Left renal pelvis (tissue), 4 donors: ENCODE results near the gene RBBP9. TPM values are rescaled to one million over a fixed set of nuclear protein-coding genes. Genes with fewer than 3 reads are reported as not detected.
"Not testable (repeated sequence)": the region's sequence is repeated elsewhere in the genome, so short reads cannot be mapped to it uniquely, and the experiment has no call there.

Experiments
- DNase-seq, 4 donors: peaks; one replicate each; pipeline ENCODE4 v3.0.0-alpha.2; 2013; ENCODE audit warnings: low read depth in 4 of 4, low spot score in 3 of 4
- polyA plus RNA-seq, 4 donors: library from polyadenylated mRNA; unstranded; fragments of 120-200 nt; gene quantifications; one replicate each; pipeline ENCODE4 v1.2.1, GENCODE V29; 2013; ENCODE audit not compliant: insufficient read length in 4 of 4

The RBBP9 gene
- polyA plus RNA-seq: 10 to 100 TPM; 27.3 to 37.3 (median 30.2) TPM

DNA sequence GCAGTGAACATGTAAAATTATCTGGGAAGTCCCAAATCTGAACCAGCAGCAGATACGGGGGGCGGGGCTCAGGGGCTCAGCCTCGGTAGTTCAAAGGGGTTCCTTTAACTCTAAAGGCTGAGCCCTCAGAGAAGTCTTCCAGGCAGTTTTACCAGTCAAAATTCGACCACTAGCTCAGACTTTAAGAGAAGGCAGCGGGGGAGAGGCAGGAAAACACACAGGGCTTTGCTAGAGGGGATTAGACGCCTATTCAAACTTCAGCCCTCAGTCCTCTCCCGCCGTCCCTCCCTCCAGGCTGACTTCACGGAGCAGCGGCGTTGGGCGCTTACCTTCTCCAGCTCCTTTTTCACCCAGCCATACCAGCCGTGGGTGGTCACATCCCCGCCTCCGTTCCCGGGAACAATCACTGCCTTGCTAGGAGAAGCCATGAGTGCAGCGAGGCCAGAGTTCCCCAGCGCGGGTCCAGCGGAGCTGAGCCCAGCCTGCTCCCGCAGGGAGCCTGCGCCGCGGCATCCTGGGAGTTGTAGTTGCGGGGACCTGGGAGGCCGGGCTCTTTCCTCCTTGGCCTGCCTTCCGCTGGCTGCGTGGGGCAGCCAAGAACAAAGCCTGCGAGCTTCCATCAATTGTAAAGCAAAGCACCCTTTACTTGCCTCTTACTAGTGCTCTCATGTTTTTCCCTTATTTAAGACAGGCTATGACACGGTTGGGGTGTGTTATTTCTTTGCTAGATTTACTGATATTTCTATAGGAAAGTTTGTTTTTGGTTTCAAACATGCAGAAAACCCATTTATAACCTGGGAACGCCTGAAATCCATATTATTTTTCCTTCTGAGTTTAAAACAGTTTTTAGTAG lies at the start of gene RBBP9:
Gene RBBP9 (minus strand): TSS at position 486 of the 853 bp plus-strand sequence. CDS start 58 bp downstream, at position 428.
- DNase-seq: peak; percentile 67 to 74 (median 73)

DNA sequence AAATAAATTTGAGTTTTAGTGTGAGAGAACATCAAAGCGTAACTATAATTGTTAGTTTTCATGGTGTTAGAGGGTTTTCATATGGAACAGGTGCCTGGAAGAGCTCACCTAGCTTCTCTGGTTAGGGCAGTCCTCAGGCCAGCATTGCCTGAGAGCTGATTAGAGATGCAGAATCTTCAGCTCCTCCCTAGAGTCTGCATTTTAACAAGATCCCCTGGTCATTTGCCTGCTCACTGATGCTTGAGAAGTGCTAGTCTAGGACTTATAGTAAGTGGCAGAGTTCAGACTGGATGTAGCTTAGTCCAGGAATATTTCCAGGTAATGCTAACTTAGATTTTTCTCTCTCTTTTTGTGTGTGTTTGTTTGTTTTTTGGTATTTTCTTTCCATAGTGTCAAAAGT lies 48.5 kb upstream of the RBBP9 start:
- no peak for DNase-seq

DNA sequence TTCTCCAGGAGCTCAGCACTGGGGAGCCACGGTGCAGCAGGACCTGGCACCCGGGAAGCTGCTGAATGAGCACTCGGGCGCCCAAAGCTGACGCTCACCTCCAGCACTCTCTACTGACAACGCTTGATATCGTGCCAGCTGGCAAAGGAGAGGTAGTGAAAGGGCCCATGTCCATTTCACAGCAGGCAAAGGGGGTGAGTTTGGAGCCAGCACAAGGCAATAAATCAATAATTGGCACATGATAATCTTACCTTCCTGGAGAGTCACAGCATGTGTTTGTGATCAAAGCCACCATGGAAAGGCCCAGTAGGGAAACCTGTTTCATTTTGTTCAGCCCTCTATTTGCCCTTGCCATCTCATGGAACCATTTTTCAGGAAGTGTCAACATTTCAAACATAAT lies 46.9 kb upstream of the RBBP9 start:
- DNase-seq: no peak

DNA sequence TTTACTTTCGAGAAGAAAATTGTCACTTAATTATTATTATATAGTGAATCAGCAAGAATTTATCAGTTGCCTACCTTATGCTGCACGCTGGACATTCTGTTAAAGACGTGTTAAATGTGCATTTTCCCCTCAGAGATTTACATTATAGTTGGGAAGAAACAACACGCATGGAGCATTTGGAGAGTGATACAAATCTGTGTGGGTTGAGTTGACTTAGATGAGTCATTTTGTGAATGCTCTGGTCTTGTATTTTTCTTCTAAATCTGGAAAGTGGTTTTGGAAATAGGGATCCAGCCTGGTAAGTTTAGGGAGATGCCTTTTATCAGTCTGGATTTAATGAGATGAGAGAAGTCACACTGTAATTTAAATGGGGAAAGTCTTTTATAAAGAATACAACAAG lies 46.2 kb upstream of the RBBP9 start:
- DNase-seq: no peak

DNA sequence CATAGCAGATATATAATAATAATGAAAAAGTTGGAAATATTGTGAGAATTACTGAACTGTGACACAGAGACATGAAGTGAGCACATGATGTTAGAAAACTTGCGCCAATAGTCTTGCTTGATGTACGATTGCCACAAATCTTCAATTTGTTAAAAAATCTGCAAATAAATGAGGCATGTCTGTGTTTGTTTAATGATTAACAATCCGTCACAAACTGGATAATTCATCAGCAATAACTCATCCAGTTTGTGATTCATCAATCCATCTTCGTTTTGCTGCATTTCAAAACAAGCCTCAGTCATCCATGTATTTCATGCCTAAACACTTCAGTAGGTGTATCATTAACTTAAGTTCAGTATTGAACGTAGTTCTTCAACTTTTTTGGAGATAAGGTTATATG lies 44.7 kb upstream of the RBBP9 start:
- no peak for DNase-seq

DNA sequence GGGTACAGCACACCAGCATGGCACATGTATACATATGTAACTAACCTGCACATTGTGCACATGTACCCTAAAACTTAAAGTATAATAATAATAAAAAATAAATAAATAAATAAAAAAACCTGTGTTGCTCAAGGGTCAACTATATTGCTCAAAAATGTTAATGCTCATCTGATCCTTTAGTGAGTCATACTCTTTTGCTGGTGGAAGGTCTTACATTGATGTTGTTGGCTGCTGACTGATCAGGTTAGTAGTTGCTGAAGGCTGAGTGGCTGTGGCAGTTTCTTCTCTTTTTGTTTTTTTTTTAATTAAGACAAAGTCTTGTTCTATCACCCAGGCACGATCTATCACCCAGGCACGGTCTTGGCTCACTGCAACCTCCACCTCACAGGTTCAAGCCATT lies 40.6 kb upstream of the RBBP9 start:
- no peak for DNase-seq

DNA sequence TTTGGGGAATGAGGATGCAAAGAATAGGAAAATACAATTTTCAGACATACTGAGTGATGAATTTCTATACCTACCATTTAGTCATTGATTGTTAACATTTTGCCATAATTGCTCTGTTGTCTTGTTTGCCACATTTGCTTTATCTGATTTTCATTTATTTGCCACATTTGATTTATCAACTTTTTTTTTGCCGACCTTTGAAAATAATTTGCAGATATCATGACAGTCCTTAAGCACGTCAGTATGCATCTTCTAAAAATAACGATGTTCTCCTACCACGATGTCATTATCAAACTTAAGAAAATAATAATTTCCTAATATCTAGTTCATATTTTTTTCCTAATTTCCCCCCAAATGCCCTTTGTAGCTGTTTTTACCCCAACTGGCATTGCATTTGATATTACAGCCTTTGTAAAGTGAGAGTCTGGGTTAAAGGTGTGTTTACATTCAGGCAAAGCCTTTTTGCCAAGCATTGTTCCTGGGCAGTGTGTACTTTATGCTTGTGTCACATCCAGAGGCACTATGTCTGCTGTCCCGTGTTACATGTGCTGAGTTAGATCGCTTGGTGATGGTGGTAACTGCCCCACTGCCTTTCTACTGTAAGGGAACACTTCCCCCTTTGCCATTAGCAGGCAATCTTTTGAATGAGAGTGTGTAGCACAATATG lies 37.1 kb upstream of the RBBP9 start:
- no peak for DNase-seq

DNA sequence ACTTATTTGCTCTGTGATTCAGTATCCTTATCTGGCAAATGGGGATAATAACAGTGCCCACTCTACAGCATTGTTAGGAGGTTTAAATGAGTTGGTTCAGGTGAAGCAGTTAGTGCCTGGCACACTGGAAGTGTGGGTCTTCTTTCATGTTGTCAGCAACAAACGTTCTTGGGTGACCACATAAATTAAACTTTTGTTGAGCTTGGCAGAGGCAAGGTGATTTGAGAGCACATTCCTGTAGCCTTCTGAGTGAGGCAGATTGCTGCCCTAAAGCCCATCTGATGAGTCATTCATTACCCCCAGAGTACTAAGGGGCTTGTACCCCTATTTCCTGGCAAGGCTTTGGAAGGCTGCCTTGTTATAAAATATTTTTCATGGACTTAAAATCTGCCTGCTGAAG lies 36.5 kb upstream of the RBBP9 start:
- DNase-seq: no peak

DNA sequence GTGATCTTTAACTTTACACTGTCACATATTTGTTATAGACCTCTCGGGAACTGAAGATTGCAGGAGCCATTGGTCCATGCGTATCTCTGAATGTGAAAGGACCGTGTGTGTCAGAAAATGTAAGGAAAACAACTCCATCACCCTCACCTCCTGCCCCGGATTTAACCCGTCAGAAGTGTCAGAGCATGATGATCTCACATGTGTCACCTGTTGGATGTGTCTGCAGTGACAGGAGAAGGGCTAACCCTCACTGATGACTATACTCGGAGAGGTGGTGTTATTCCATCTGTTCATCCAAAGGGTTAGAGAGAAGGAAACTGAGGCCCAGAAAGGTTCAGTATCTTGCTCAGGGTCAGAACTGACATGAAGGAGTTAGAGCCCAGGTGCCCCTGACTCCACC lies 35.6 kb upstream of the RBBP9 start:
- no peak for DNase-seq

DNA sequence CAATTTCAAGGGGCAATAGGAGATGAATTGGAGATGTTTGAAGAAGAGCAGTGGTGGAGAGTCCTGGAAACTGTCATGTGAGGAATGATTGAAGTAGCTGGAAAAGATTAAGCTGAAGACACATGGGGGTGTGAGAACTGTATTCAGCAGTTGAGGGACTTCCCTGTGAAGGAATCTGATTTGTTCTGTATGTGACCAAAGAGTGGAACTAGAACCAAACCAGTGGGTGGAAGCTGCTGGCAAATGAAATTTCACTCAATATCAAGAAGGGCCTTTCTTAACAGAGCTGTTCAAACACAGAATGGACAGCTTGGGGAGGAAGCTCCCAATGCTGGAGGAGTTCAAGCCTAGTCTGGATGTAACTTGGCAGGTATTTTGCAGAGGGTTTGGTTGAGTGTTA lies 32.0 kb upstream of the RBBP9 start:
- DNase-seq: no peak

DNA sequence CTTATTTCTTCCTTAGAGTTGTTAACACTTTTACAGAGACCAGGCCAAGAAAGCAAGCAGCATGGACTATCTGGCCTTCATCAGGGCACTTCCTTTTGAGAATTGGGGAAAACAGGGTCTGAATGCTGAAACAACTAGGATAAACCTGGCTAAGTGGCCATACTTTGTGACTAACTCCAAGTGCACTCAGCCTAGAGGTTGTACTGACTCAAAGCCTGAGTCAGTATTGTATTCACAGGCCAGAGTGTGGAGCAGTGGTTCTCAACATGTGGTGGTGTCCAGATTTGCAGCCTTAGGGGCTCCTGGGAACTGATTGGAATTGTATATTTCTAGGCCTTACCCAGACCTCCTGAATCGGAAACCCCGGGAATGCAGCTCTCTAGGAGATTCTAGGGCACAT lies 30.8 kb upstream of the RBBP9 start:
- DNase-seq: no peak

DNA sequence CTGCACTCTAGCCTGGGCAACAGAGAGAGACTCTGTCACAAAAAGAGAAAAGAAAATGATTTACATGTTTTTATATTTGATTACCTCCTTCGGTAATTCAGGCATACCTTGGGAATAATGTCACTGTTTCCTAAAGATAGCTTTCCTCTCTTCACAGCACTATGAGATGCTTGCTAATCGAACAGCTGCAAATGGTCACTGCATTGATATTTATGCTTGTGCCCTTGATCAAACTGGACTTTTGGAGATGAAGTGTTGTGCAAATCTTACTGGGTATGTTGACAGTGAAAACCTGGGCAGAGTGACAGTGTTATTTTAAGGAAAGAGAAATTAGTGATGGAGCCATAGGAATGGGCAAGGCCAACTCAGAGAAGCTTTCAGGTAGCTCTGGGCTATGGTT lies 30.3 kb upstream of the RBBP9 start:
- DNase-seq: no peak

DNA sequence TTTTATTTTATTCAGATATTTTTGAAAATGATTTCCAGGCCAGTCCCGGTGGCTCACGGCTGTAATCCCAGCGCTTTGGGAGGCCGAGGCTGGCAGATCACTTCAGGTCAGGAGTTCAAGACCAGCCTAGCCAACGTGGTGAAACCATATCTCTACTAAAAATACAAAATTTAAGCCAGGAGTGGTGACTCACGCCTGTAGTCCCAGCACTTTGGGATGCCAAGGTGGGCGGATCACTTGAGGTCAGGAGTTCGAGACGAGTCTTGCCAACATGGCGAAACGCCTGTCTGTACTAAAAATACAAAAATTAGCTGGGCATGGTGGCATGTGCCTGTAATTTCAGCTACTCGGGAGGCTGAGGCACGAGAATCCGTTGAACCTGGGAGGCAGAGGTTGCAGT lies 29.7 kb upstream of the RBBP9 start:
- DNase-seq: not testable (repeated sequence)

DNA sequence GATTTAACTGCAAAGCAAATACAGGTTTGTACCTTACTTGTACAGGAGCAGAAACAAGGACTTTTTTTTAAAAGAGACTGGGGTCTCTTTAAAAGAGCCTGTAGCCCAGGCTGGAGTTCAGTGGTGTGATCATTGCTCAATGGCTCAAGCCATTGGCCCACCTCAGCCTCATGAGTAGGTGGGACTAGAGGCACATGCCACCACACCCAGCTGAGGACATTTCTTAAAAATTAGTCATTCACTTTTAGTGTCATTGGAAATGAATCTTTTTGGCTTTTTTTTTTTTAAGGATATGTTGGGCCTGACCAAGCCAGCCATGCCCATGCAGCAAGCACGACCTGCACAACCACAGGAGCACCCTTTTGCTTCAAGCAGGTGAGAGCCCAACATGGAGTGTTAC lies 27.6 kb upstream of the RBBP9 start:
- no peak for DNase-seq

DNA sequence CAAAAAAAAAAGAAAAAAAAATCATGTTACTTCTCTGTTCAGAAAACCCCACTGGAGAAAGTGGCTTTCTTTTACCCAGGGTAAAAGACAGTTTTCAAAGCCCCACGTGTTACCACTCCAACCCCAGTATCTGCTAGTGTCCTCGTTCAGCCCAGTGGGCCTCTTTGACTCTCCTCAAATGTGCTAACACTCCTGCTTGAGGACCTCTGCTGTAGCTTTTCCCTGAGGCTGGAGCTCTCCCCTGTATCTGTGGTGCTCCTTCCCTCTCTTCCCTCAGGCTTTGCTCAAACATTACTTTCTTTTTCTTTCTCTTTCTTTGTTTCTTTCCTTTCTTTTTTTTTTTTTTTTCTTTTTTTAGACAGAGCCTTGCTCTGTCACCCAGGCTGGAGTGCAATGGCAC lies 26.0 kb upstream of the RBBP9 start:
- DNase-seq: no peak

DNA sequence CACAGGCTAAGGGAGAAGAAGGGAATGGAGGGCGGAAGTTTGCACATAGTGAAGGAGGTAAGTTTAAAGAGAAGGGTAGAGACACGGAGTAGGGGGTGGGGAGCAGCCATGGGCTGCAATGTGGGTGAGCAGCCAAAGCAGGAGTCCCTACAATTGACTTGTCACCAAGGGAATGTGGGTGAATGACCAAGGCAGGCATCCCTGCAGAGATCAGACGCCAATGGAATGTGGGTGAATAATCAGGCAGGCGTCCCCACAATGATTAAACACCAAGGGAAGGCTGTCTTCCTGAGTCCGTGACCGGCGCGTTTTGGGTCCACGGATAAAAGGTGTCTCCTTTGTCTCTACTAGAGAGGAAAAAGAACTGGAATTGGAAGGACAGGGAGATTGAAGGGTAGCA lies 25.0 kb upstream of the RBBP9 start:
- DNase-seq: not testable (repeated sequence)

DNA sequence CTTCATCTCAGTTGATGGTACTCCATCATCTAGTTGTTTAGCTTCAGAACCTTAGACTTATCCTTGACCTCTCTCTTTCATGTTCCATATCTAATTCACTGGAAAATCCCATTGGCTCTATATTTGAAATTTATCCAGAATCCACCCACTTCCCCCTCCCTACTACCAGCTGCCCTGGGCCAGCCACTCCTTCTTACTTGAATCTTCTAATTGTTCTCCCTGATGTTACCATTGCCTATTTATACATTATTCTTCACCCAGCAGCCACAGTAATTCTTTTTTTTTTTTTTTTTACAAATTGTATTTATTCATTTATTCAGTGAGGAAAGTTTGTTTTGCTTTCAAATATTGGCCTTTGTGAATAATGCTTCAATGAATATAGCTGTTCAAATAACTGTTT lies 18.9 kb upstream of the RBBP9 start:
- DNase-seq: no peak

DNA sequence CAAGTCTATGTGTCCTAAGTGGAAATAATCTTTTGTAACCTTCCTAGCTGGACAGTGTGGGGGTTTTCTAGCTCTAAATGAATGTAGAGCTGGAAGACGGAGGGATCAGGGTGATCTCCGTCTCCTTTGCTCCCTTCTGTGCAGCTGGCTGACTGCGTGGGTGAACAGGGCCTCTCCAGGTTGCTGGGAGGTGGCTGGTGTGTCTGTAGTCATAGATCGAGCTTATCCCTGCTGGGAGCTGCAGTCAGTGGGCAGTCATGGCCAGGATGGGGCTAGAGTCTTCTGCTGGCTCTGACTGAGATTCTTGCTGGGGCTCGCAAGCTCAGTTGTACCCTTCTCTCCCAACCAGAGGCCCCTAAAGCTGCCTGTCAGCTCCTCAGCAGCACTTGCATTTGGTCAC lies 17.1 kb upstream of the RBBP9 start:
- DNase-seq: no peak

DNA sequence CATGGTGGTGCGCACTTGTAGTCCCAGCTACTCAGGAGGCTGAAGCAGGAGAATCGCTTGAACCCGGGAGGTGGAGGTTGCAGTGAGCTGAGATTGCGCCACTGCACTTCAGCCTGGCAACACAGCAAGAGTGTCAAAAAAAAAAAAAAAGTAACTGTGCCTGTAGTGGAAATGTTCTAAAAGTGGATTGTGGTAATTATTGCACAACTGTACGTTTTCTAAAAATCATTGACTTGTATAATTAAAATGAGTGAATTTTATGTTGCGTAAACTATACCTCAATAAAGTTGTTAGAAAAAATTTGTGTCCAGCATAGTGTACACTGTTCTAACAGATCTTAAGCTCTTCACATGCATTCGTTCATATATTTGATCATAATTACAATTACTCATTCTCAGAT lies 16.2 kb upstream of the RBBP9 start:
- DNase-seq: no peak

DNA sequence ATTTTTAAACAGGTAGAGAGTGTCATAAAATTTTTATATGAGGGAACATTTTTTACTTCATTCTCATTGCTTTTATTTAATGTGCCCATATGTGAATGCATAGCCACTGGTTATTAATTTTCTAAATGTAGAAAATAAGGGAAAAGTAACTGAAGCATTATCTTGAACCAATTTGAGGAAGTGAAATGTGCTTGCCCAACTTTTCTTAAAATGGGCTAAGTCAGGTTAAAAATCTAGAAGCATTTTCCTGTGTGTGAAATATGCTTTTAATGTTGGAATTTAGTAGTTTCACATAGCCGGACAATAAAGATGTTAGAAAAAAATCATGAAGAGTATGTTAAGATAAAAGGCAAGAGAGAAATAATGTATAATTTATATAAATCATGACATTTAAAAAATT lies 14.5 kb upstream of the RBBP9 start:
- DNase-seq: no peak

DNA sequence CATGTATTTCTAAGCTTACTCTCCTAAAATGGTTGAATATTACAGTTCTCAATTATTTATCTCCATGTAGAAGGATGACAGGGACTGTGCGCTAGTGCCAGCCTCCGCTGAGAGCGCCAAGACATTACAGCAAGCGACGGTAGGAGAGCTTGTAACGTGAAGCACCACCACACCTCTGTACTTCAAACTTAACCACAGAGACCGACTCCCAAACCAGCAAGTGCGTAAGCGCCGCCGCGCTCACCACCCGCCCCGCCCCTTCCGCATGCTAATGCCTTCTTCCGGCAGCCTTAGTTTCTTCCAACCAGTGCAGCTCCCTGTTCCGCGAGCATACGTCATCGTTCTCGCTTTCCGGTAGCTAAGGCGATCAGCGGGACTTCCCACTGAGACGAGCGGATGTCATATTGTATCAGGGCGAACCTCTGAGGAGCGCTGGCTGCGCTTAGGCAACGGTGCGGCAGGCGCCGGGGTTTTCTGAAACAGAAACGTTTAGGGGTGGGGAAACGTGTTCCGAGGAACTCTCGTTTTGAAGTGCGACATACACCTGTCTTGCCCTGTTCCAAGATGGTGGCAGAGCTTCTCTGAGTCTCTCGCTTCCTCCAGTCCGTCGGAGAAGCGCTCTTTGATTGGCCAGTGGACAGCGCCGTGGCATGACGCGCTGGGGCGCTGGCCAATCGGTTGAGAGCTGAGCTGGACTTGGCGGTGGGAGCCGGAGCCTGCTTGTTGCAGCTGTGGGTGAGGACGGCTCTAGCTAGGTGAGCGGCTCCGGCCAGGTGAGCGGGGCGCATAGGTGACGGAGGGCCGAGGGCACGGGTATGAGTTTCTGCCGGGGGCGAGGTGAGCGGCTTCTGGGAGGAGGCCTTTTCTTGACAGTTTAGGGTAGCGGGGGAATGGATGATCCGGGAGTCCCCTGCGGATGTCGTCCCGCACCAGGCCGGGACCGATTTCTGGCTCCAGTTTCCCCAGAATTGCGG lies 10.5 kb upstream of the RBBP9 start, which contains the start of gene SEC23B:
Gene SEC23B (plus strand): TSS at position 723 of the 974 bp plus-strand sequence. CDS start 2,896 bp downstream, outside the sequence.
- peak; percentile 92 to 96 (median 95) for DNase-seq
